Kidney tubule cell (primary cell): ENCODE results near the gene DENND1B.

Source experiments
- DNase-seq: peaks from one replicate; pipeline ENCODE4 v3.0.0-alpha.2; 2018; ENCODE audit warnings: low spot score

DENND1B gene

GRCh38 chr1:197466813-197467212, 308.5 kb downstream of the DENND1B start:
- DNase-seq, result no peak

GRCh38 chr1:197465528-197466327, 309.6 kb downstream of the DENND1B start:
- no peak for DNase-seq

- no peak for DNase-seq
Observed at GRCh38 chr1:197464044-197464443, 311.2 kb downstream of the DENND1B start.

GRCh38 chr1:197463142-197463541, 312.1 kb downstream of the DENND1B start:
- DNase-seq, result no peak

- DNase-seq, result no peak
Observed at GRCh38 chr1:197462539-197462938, 312.7 kb downstream of the DENND1B start.
